ENCODE measurements around the gene AARSD1. TPM values are rescaled to one million over a fixed set of nuclear protein-coding genes. Genes with fewer than 3 reads are reported as not detected.
A peak's percentile ranks its signal among the peaks of the same experiment; 100 is the strongest.
"Not testable (repeated sequence)": the region's sequence is repeated elsewhere in the genome, so short reads cannot be mapped to it uniquely, and the experiment has no call there.

Gene AARSD1
- total and polyA plus RNA-seq, 2 donors, result 34.2 to 42.5 TPM

GRCh38 chr17:42916388-42917235 is 47.6 kb downstream of the AARSD1 start:
- not testable (repeated sequence) for H3K36me3 ChIP-seq (ENCODE audit: control insufficient read depth in 2 of 2, insufficient read depth in 2 of 2, low read length in 1 of 2); DNase-seq (ENCODE audit: low read depth in 6 of 9, low spot score in 9 of 9)

DNA sequence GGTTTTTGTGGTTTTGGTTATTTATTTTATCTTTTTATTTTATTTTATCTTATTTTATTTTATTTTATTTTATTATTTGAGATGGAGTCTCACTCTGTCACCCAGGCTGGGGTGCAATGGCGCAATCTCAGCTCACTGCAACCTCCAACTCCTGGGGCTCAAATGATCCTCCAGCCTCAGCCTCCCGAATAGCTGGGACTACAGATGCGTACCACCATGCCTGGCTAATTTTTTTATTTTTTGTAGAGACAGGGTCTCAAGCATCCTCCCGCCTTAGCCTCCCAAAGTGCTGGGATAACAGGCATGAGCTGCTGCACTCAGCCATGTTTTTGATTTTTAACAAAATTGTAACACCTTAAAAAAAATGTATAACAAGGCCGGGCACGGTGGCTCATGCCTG is 49.0 kb downstream of the AARSD1 start:
- not testable (repeated sequence) for H3K27ac ChIP-seq (ENCODE audit: low read depth in 1 of 2, low read length in 1 of 2); DNase-seq (ENCODE audit: low read depth in 6 of 9, low spot score in 9 of 9); H3K9me3 ChIP-seq (ENCODE audit: control insufficient read depth in 2 of 2, insufficient read depth in 1 of 2, low read length in 1 of 2); H3K36me3 ChIP-seq (ENCODE audit: control insufficient read depth in 2 of 2, insufficient read depth in 2 of 2, low read length in 1 of 2); H3K27me3 ChIP-seq (ENCODE audit: control insufficient read depth in 2 of 2, insufficient read depth in 1 of 2, low read length in 1 of 2); H3K4me1 ChIP-seq (ENCODE audit: control insufficient read depth in 2 of 2, insufficient read depth in 2 of 2, low read length in 2 of 2); H3K4me3 ChIP-seq (ENCODE audit: low read length in 2 of 2)
- WGBS, result 97% methylated on average over 6 of the region's 6 CpGs

More at GRCh38 chr17:42916388-42917235, 47.6 kb downstream of the AARSD1 start:
- H3K9me3 ChIP-seq (ENCODE audit: control insufficient read depth in 2 of 2, insufficient read depth in 1 of 2, low read length in 1 of 2); H3K4me1 ChIP-seq (ENCODE audit: control insufficient read depth in 2 of 2, insufficient read depth in 2 of 2, low read length in 2 of 2); H3K27me3 ChIP-seq (ENCODE audit: control insufficient read depth in 2 of 2, insufficient read depth in 1 of 2, low read length in 1 of 2); H3K27ac ChIP-seq (ENCODE audit: low read depth in 1 of 2, low read length in 1 of 2); H3K4me3 ChIP-seq (ENCODE audit: low read length in 2 of 2): not testable (repeated sequence)
- WGBS, result 96% methylated on average over 4 of the region's 4 CpGs

- no peak for DNase-seq (ENCODE audit: low read depth in 6 of 9, low spot score in 9 of 9)
- H3K4me1 ChIP-seq (ENCODE audit: control insufficient read depth in 2 of 2, insufficient read depth in 2 of 2, low read length in 2 of 2), result peaks cover 0 to 3% of the 10 kb centered on the region in 2 donors
- no peaks in the 10 kb centered on the region for H3K36me3 ChIP-seq (ENCODE audit: control insufficient read depth in 2 of 2, insufficient read depth in 2 of 2, low read length in 1 of 2)
- H3K4me3 ChIP-seq (ENCODE audit: low read length in 2 of 2), result no peak overlapping the region
- H3K27ac ChIP-seq (ENCODE audit: low read depth in 1 of 2, low read length in 1 of 2), result no peak overlapping the region
- WGBS, result 92% methylated on average over 3 of the region's 3 CpGs
- no peaks in the 10 kb centered on the region for H3K27me3 ChIP-seq (ENCODE audit: control insufficient read depth in 2 of 2, insufficient read depth in 1 of 2, low read length in 1 of 2)
- no peaks in the 10 kb centered on the region for H3K9me3 ChIP-seq (ENCODE audit: control insufficient read depth in 2 of 2, insufficient read depth in 1 of 2, low read length in 1 of 2)
These were observed 50.2 kb downstream of the AARSD1 start for GRCh38 chr17:42913981-42914617.

DNA sequence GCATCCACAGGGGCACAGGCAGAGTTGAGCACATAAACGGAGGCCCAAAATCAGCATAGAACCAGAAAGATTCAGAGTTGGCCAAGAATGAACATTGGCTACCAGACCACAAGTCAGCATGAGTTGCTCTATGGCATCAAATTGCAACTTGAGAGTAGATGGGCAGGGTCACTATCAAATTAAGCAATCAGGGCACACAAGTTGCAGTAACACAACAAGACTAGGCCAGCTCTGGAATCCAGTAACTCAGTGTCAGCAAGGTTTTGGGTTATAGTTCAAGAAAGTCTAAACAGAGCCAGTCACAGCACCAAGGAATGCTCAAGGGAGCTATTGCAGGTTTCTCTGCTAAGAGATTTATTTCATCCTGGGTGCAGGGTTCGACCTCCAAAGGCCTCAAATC is 50.7 kb downstream of the AARSD1 start:
- no peak for DNase-seq (ENCODE audit: low read depth in 6 of 9, low spot score in 9 of 9)
- Histone ChIP-seq H3K4me1 (ENCODE audit: control insufficient read depth in 2 of 2, insufficient read depth in 2 of 2, low read length in 2 of 2) (peaks cover 0 to 7% of the 10 kb centered on the region in 2 donors), H3K9me3 (ENCODE audit: control insufficient read depth in 2 of 2, insufficient read depth in 1 of 2, low read length in 1 of 2) (no peaks in the 10 kb centered on the region), H3K4me3 (ENCODE audit: low read length in 2 of 2) (no peak overlapping the region), H3K27ac (ENCODE audit: low read depth in 1 of 2, low read length in 1 of 2) (no peak overlapping the region), H3K27me3 (ENCODE audit: control insufficient read depth in 2 of 2, insufficient read depth in 1 of 2, low read length in 1 of 2) (no peaks in the 10 kb centered on the region), H3K36me3 (ENCODE audit: control insufficient read depth in 2 of 2, insufficient read depth in 2 of 2, low read length in 1 of 2) (no peaks in the 10 kb centered on the region)
- whole genome bisulfite sequencing, result 84% methylated on average over 2 of the region's 2 CpGs

DNA sequence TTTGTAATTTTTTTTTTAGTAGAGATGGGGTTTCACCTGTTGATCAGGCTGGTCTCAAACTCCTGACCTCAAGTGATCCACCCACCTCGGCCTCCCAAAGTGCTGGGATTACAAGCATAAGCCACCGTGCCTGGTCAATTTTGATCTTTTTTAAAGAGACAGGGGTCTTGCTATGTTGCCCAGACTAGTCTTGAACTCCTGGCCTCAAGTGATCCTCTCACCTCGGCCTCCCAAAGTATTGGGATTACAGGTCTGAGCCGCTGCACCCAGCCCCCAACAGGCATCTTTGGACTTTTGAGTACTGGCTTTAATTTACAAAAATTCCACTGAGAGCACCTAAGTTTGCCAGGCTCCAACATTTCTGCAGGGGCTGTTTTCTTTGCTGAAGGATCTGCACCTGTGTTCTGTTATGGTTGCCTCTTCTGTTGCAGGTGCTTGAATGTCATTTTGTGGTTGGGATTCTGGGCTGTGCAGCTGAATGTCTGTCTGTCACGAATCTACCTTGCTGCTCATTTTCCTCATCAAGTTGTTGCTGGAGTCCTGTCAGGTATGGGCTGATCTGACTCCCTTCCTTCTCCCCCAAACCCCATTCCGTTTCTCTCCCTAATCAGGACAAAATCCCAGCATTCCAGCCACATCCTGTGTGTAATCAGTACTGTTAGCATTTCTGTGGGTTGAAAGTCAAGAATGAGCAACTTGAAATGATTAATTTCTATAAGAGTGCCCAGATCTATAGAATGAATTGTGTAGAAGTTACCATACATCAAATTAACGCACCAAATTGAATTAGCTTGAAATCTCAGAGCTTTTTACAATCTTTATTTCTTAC is 55.2 kb downstream of the AARSD1 start:
- Histone ChIP-seq H3K36me3 (ENCODE audit: control insufficient read depth in 2 of 2, insufficient read depth in 2 of 2, low read length in 1 of 2) (no peaks in the 10 kb centered on the region), H3K27ac (ENCODE audit: low read depth in 1 of 2, low read length in 1 of 2) (peak overlapping the region in 1 of 2 donors; percentile 55), H3K27me3 (ENCODE audit: control insufficient read depth in 2 of 2, insufficient read depth in 1 of 2, low read length in 1 of 2) (peaks cover 0 to 5% of the 10 kb centered on the region in 2 donors), H3K9me3 (ENCODE audit: control insufficient read depth in 2 of 2, insufficient read depth in 1 of 2, low read length in 1 of 2) (no peaks in the 10 kb centered on the region), H3K4me3 (ENCODE audit: low read length in 2 of 2) (no peak overlapping the region), H3K4me1 (ENCODE audit: control insufficient read depth in 2 of 2, insufficient read depth in 2 of 2, low read length in 2 of 2) (peaks cover 0 to 7% of the 10 kb centered on the region in 2 donors)
- DNase-seq (ENCODE audit: low read depth in 6 of 9, low spot score in 9 of 9), result peak in 6 of 9 donors; percentile 2 to 53 (median 10)
- 79% methylated on average over 7 of the region's 7 CpGs for WGBS

DNA sequence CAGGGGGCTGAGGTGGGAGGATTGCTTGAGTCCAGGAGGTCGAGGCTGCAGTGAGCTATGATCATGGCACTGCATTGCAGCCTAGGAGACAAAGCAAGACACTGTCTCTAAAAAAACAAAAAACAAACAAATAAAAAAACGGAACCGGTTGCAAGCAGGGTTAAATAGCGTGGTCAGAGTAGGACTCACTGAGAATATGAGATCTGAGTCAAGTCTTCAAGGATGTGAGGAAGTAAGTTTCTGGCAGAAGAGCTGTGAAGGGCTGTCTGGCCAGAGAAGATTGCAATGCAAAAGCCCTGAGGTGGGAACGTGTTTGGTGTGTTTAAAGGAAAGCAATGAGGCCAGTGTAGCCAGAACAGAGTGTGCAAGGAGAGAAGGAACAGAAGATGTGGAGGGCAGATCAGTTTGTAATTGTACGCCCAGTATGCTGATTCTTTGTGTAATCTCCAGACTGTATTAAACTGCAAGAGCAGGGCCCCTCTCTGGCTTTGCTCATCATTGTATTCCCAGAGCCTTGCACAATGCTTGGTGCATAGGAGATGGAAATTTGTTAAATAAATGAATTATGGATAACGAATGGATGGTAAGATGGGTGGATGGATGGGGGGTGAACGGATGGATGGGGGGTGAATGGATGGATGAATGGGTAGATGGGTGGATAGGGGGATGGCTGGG is 57.3 kb downstream of the AARSD1 start:
- 87% methylated on average over 8 of the region's 8 CpGs for WGBS
- peaks cover 0 to 5% of the 10 kb centered on the region in 2 donors for H3K27me3 ChIP-seq (ENCODE audit: control insufficient read depth in 2 of 2, insufficient read depth in 1 of 2, low read length in 1 of 2)
- no peak overlapping the region for H3K27ac ChIP-seq (ENCODE audit: low read depth in 1 of 2, low read length in 1 of 2)
- H3K4me3 ChIP-seq (ENCODE audit: low read length in 2 of 2), result no peak overlapping the region
- no peak for DNase-seq (ENCODE audit: low read depth in 6 of 9, low spot score in 9 of 9)
- H3K36me3 ChIP-seq (ENCODE audit: control insufficient read depth in 2 of 2, insufficient read depth in 2 of 2, low read length in 1 of 2), result no peaks in the 10 kb centered on the region
- no peaks in the 10 kb centered on the region for H3K9me3 ChIP-seq (ENCODE audit: control insufficient read depth in 2 of 2, insufficient read depth in 1 of 2, low read length in 1 of 2)
- peaks cover 0 to 7% of the 10 kb centered on the region in 2 donors for H3K4me1 ChIP-seq (ENCODE audit: control insufficient read depth in 2 of 2, insufficient read depth in 2 of 2, low read length in 2 of 2)

- peaks cover 0 to 5% of the 10 kb centered on the region in 2 donors for H3K27me3 ChIP-seq (ENCODE audit: control insufficient read depth in 2 of 2, insufficient read depth in 1 of 2, low read length in 1 of 2)
- H3K27ac ChIP-seq (ENCODE audit: low read depth in 1 of 2, low read length in 1 of 2), result no peak overlapping the region
- no peaks in the 10 kb centered on the region for H3K9me3 ChIP-seq (ENCODE audit: control insufficient read depth in 2 of 2, insufficient read depth in 1 of 2, low read length in 1 of 2)
- no peak overlapping the region for H3K4me3 ChIP-seq (ENCODE audit: low read length in 2 of 2)
- WGBS, result 95% methylated on average over 6 of the region's 6 CpGs
- DNase-seq (ENCODE audit: low read depth in 6 of 9, low spot score in 9 of 9), result no peak
- H3K4me1 ChIP-seq (ENCODE audit: control insufficient read depth in 2 of 2, insufficient read depth in 2 of 2, low read length in 2 of 2), result peaks cover 0 to 4% of the 10 kb centered on the region in 2 donors
- H3K36me3 ChIP-seq (ENCODE audit: control insufficient read depth in 2 of 2, insufficient read depth in 2 of 2, low read length in 1 of 2), result no peaks in the 10 kb centered on the region
These were observed 60.2 kb downstream of the AARSD1 start for GRCh38 chr17:42904110-42904469.

DNA sequence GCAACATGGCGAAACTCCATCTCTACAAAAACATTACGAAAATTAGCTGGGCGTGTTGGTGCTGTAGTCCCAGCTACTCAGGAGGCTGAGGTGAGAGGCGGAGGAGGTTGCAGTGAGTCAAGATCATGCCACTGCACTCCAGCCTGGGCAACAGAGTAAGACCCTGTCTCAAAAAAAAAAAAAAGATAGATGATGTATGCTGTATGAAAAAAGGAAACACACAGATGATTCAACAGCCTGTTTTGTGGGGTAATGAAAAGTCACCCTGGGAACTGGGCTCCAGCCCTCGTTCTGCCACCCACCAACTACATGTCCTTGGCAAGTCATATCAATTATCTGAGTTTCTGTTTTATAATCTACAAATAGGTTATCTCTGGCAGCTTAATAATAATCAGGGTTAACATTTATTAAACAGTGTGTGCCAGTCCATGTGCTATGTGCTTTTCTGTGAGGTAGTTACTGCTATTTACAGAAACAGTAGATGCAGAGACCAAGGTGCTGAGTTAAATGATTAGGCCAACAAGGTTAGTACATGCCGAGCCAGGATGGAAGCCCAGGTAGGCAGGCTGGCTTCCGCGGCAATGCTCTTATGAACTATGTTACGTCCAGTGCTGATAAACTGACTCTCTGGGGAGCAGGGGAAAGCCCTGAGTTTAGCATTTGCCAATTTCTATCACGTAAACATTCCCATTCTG is 62.6 kb downstream of the AARSD1 start:
- H3K4me1 ChIP-seq (ENCODE audit: control insufficient read depth in 2 of 2, insufficient read depth in 2 of 2, low read length in 2 of 2), result no peaks in the 10 kb centered on the region
- H3K9me3 ChIP-seq (ENCODE audit: control insufficient read depth in 2 of 2, insufficient read depth in 1 of 2, low read length in 1 of 2), result no peaks in the 10 kb centered on the region
- H3K4me3 ChIP-seq (ENCODE audit: low read length in 2 of 2), result no peak overlapping the region
- H3K27me3 ChIP-seq (ENCODE audit: control insufficient read depth in 2 of 2, insufficient read depth in 1 of 2, low read length in 1 of 2), result peaks cover 0 to 2% of the 10 kb centered on the region in 2 donors
- WGBS, result 93% methylated on average over 10 of the region's 10 CpGs
- no peak for DNase-seq (ENCODE audit: low read depth in 6 of 9, low spot score in 9 of 9)
- no peaks in the 10 kb centered on the region for H3K36me3 ChIP-seq (ENCODE audit: control insufficient read depth in 2 of 2, insufficient read depth in 2 of 2, low read length in 1 of 2)
- no peak overlapping the region for H3K27ac ChIP-seq (ENCODE audit: low read depth in 1 of 2, low read length in 1 of 2)
